ENCODE data around the gene CASQ2. TPM values are rescaled to one million over a fixed set of nuclear protein-coding genes. Genes with fewer than 3 reads are reported as not detected.

CASQ2 gene
- 65.9 TPM for total RNA-seq

DNA sequence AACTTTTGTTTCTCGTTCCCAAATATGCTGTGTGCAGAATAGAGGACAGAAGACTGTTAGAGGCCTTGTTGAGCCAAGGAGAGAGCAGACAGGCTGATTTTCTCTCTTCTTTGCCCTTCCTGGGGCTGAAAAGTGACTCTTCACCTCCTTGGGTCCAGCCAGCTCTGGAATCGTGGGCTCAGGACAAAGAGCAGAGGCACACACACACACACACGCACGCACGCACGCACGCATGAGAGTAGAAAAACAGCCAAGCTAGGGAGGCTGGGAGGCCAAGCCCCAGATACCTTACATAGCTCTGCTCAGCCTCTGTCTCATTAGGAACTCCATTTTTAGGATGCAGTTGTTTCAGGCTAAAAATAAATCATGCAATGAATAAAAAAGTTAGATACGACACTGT, at the start of gene CASQ2:
Gene CASQ2, minus strand, starts transcription at position 166 of the 400 bp plus-strand sequence. CDS start 173 bp downstream, outside the sequence.

Other genes starting within 250 kb of the CASQ2 start
- gene VANGL1, start 126.7 kb downstream of the CASQ2 start, total RNA-seq = 12.0 TPM
- 18.4 TPM for gene NHLH2, start 72.4 kb upstream of the CASQ2 start, total RNA-seq
- gene SLC22A15, start 207.8 kb upstream of the CASQ2 start, total RNA-seq = 8.1 TPM